CD14-positive monocyte (primary cell): Measurements from ENCODE around the gene AP5B1. TPM values are rescaled to one million over a fixed set of nuclear protein-coding genes. Genes with fewer than 3 reads are reported as not detected.

Experiments
- DNase-seq, 3 donors: peaks; one replicate each; pipeline ENCODE4 v3.0.0-alpha.2; 2011 to 2022
- H2AFZ ChIP-seq: 2 replicates; pipeline ENCODE4 v1.6.0; 2012; ENCODE audit warnings: mild to moderate bottlenecking, low read depth, low read length, inconsistent platforms; ENCODE audit not compliant: insufficient read depth, poor library complexity, severe bottlenecking
- H3K27ac ChIP-seq, 2 donors: 1 replicate in 1 of 2; 2 replicates in 1 of 2; pipeline ENCODE4 v1.5.1; 2012 to 2013; ENCODE audit warnings: low read length in 2 of 2, control low read depth in 1 of 2, inconsistent platforms in 1 of 2, low read depth in 1 of 2, mild to moderate bottlenecking in 1 of 2
- H3K27me3 ChIP-seq, 2 donors: one replicate each; pipeline versions ENCODE4 v1.6.0 to v1.6.1; 2011 to 2013; ENCODE audit warnings: low read length in 2 of 2; ENCODE audit not compliant: control insufficient read depth in 2 of 2, insufficient read depth in 2 of 2
- H3K36me3 ChIP-seq, 2 donors: replicated peaks in 1 of 2; 1 replicate in 1 of 2; 2 replicates in 1 of 2; pipeline versions ENCODE4 v1.5.1 to v1.6.1; 2012 to 2013; ENCODE audit warnings: low read length in 2 of 2, control low read depth in 1 of 2, inconsistent platforms in 1 of 2, mild to moderate bottlenecking in 1 of 2; ENCODE audit not compliant: insufficient read depth in 2 of 2, control insufficient read depth in 1 of 2
- H3K4me1 ChIP-seq, 2 donors: 1 replicate in 1 of 2; 2 replicates in 1 of 2; pipeline versions ENCODE4 v1.5.1 to v1.6.1; 2012 to 2013; ENCODE audit warnings: low read length in 2 of 2, control low read depth in 1 of 2, inconsistent platforms in 1 of 2, mild to moderate bottlenecking in 1 of 2, moderate library complexity in 1 of 2; ENCODE audit not compliant: insufficient read depth in 2 of 2, control insufficient read depth in 1 of 2
- H3K4me2 ChIP-seq: replicated peaks from 2 replicates; pipeline ENCODE3; 2012; ENCODE audit warnings: low read length, moderate library complexity, mild to moderate bottlenecking; ENCODE audit not compliant: poor library complexity, severe bottlenecking; ENCODE audit errors: extremely low read depth
- H3K4me3 ChIP-seq, 3 experiments: fragments of 200-600 bp in 1 of 3; sonication (generic) in 1 of 3; replicated peaks in 1 of 3; 1 replicate in 2 of 3; 2 replicates in 1 of 3; pipeline ENCODE4 v1.5.1; 2011 to 2013; ENCODE audit warnings: low read length in 3 of 3, mild to moderate bottlenecking in 3 of 3, control low read depth in 2 of 3, low read depth in 2 of 3, inconsistent platforms in 1 of 3, moderate library complexity in 1 of 3
- H3K79me2 ChIP-seq: 2 replicates; pipeline ENCODE4 v1.6.0; 2012; ENCODE audit warnings: mild to moderate bottlenecking, control low read depth, inconsistent platforms, low read length, moderate library complexity; ENCODE audit not compliant: insufficient read depth
- H3K9ac ChIP-seq: 2 replicates; pipeline ENCODE4 v1.6.0; 2017; ENCODE audit warnings: low read length, mild to moderate bottlenecking; ENCODE audit not compliant: insufficient read depth, poor library complexity, severe bottlenecking
- H3K9me3 ChIP-seq, 2 donors: replicated peaks in 1 of 2; 1 replicate in 1 of 2; 2 replicates in 1 of 2; pipeline versions ENCODE4 v1.5.1 to v1.6.1; 2012 to 2013; ENCODE audit warnings: low read length in 2 of 2, control low read depth in 1 of 2; ENCODE audit not compliant: control insufficient read depth in 1 of 2, insufficient read depth in 1 of 2
- H4K20me1 ChIP-seq: 2 replicates; pipeline ENCODE4 v1.6.0; 2012; ENCODE audit warnings: mild to moderate bottlenecking, low read length, control low read depth, moderate library complexity; ENCODE audit not compliant: insufficient read depth
- H3K27ac Mint-ChIP-seq, 7 donors: one replicate each; pipeline ENCODE4 v1.8.0; 2020; ENCODE audit warnings: mild to moderate bottlenecking in 7 of 7, mixed read lengths in 7 of 7, moderate library complexity in 6 of 7, inconsistent platforms in 2 of 7
- H3K27me3 Mint-ChIP-seq, 3 donors: one replicate each; pipeline ENCODE4 v1.8.0; 2021 to 2022; ENCODE audit warnings: low read depth in 3 of 3, mild to moderate bottlenecking in 3 of 3, mixed read lengths in 3 of 3, moderate library complexity in 3 of 3, inconsistent platforms in 1 of 3
- H3K36me3 Mint-ChIP-seq, 2 donors: one replicate each; pipeline ENCODE4 v1.8.0; 2020; ENCODE audit warnings: mixed read lengths in 2 of 2, inconsistent platforms in 1 of 2, mild to moderate bottlenecking in 1 of 2
- H3K4me1 Mint-ChIP-seq: one replicate; pipeline ENCODE4 v1.8.0; 2020; ENCODE audit warnings: mild to moderate bottlenecking, mixed read lengths
- H3K4me3 Mint-ChIP-seq, 2 donors: one replicate each; pipeline ENCODE4 v1.8.0; 2020; ENCODE audit warnings: mild to moderate bottlenecking in 2 of 2, mixed read lengths in 2 of 2, moderate library complexity in 1 of 2
- H3K9me3 Mint-ChIP-seq, 7 donors: one replicate each; pipeline ENCODE4 v1.8.0; 2020 to 2022; ENCODE audit warnings: mixed read lengths in 7 of 7, mild to moderate bottlenecking in 6 of 7, moderate library complexity in 6 of 7, inconsistent platforms in 2 of 7
- WGBS: methylation state at CpG from one replicate; pipeline ENCODE4 v1.1.5; 2013; ENCODE audit warnings: missing lambda C conversion rate; ENCODE audit not compliant: insufficient coverage; 5-methylcytosine and 5-hydroxymethylcytosine counted together
- intact Hi-C, 2 donors: fragments of 100-400 bp; cut with micrococcal nuclease; formaldehyde crosslinking; loops; one replicate each; pipeline versions ENCODE4 v1.15.0 to v1.15.1; 2023
- polyA plus RNA-seq, 3 donors: library from polyadenylated mRNA; depleted of rRNA in 1 of 3; unstranded in 2 of 3; stranded (reverse) in 1 of 3; fragments of 300-500 nt in 2 of 3; fragments of >200 nt in 1 of 3; fragmentation: Illumina TruSeq in 2 of 3; gene quantifications; 1 replicate in 2 of 3; 2 replicates in 1 of 3; pipeline ENCODE4 v1.2.3, GENCODE V29; 2012 to 2021
- TF ChIP-seq, protein P1 (sequence below): fragments of 200-600 bp; IDR thresholded peaks from one replicate; pipeline ENCODE4 v1.8.0; 2022; ENCODE audit warnings: antibody characterized with exemption, mild to moderate bottlenecking

Gene AP5B1
- polyA plus RNA-seq, 3 donors = 33.7 to 46.4 (median 35.1) TPM

DNA sequence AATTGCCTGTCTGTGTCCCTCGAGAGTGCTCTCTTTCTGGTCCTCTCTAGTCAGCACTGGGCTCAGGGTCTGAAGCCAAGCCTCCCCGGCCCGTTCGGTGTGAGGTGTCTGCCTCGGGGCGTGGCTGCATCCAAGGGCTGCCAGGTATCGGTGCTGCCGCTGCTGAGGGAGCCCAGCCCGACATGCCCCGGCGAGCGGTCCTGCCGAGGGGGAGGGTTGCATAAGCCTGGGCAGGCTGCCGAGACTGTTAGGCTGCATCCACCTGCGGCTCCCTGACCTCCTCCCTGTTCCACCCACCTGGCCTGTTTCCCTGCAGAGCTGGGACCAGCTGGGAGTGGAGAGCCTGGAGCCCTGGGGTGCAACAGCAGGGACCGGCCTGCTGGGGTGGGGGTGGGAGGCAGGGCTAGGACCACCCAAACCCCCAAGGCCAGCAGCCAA lies 12.4 kb upstream of the AP5B1 start:
- DNase-seq = no peak
- TF ChIP-seq, protein P1, sequence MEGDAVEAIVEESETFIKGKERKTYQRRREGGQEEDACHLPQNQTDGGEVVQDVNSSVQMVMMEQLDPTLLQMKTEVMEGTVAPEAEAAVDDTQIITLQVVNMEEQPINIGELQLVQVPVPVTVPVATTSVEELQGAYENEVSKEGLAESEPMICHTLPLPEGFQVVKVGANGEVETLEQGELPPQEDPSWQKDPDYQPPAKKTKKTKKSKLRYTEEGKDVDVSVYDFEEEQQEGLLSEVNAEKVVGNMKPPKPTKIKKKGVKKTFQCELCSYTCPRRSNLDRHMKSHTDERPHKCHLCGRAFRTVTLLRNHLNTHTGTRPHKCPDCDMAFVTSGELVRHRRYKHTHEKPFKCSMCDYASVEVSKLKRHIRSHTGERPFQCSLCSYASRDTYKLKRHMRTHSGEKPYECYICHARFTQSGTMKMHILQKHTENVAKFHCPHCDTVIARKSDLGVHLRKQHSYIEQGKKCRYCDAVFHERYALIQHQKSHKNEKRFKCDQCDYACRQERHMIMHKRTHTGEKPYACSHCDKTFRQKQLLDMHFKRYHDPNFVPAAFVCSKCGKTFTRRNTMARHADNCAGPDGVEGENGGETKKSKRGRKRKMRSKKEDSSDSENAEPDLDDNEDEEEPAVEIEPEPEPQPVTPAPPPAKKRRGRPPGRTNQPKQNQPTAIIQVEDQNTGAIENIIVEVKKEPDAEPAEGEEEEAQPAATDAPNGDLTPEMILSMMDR = no peak
- Mint-ChIP-seq H3K4me3 (no peak overlapping the region), H3K4me1 (peaks cover 20% of the 10 kb centered on the region), H3K27me3 (peaks cover 23 to 31% (median 29%) of the 10 kb centered on the region in 3 donors), H3K36me3 (peaks cover 0 to 2% of the 10 kb centered on the region in 2 donors), H3K27ac (no peak overlapping the region), H3K9me3 (peaks cover 0 to 6% (median 3%) of the 10 kb centered on the region in 7 donors)
- Histone ChIP-seq H3K4me3 (no peak overlapping the region), H3K36me3 (no peaks in the 10 kb centered on the region), H3K4me1 (peaks cover 13 to 16% of the 10 kb centered on the region in 2 donors), H3K27me3 (peaks cover 6 to 25% of the 10 kb centered on the region in 2 donors), H4K20me1 (no peaks in the 10 kb centered on the region), H3K27ac (no peak overlapping the region), H3K79me2 (no peaks in the 10 kb centered on the region), H3K4me2 (no peak overlapping the region), H3K9ac (no peak overlapping the region), H2AFZ (no peak overlapping the region), H3K9me3 (peaks cover 0 to 6% of the 10 kb centered on the region in 2 donors)
- WGBS = 95% methylated on average over 12 of the region's 16 CpGs
- intact Hi-C loops = no loop called here

DNA sequence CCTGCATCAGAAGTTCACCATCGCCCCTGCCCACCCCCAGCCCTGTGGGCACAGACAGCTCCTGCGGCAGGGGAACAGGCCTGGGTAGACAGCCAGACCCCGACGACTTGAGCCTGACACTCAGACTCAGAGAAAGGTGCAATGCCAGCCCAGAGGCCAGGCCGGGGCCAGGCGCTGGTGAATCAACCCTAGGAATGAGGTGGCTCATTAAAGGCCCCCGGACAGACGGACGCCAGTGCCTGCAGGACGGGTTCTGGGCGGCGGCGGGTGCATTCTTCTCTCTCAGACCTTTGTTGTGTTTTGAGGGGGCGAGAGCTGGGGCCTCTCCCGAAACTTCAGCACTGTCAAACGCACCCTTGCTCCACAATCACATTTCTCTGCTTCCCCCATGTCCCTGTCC lies 11.7 kb upstream of the AP5B1 start:
- peaks cover 11 to 32% of the 10 kb centered on the region in 2 donors for H3K27me3 ChIP-seq
- no peak overlapping the region for H3K4me3 ChIP-seq
- Mint-ChIP-seq H3K4me1 (peaks cover 24% of the 10 kb centered on the region), H3K36me3 (peaks cover 0 to 3% of the 10 kb centered on the region in 2 donors), H3K4me3 (no peak overlapping the region), H3K27ac (peak overlapping the region in 2 of 7 donors; percentile 68 to 71), H3K9me3 (peaks cover 0 to 9% (median 5%) of the 10 kb centered on the region in 7 donors), H3K27me3 (peaks cover 29 to 38% (median 35%) of the 10 kb centered on the region in 3 donors)
- H2AFZ ChIP-seq = no peak overlapping the region
- no peaks in the 10 kb centered on the region for H3K36me3 ChIP-seq
- H3K79me2 ChIP-seq = no peaks in the 10 kb centered on the region
- peaks cover 0 to 12% of the 10 kb centered on the region in 2 donors for H3K9me3 ChIP-seq
- no peak overlapping the region for H3K9ac ChIP-seq
- 78% methylated on average over 6 of the region's 16 CpGs for WGBS
- no peak overlapping the region for H3K27ac ChIP-seq
- TF ChIP-seq, protein P1 = no peak
- H3K4me1 ChIP-seq = peaks cover 20 to 23% of the 10 kb centered on the region in 2 donors
- intact Hi-C loops = no loop called here
- no peak overlapping the region for H3K4me2 ChIP-seq
- H4K20me1 ChIP-seq = no peaks in the 10 kb centered on the region
- DNase-seq = no peak
